ENCODE measurements around the gene NDUFA7. TPM values are rescaled to one million over a fixed set of nuclear protein-coding genes. Genes with fewer than 3 reads are reported as not detected.

NDUFA7 gene
- polyA plus RNA-seq (2012; ENCODE audit: low read depth, missing spikeins) = 148 TPM

DNA sequence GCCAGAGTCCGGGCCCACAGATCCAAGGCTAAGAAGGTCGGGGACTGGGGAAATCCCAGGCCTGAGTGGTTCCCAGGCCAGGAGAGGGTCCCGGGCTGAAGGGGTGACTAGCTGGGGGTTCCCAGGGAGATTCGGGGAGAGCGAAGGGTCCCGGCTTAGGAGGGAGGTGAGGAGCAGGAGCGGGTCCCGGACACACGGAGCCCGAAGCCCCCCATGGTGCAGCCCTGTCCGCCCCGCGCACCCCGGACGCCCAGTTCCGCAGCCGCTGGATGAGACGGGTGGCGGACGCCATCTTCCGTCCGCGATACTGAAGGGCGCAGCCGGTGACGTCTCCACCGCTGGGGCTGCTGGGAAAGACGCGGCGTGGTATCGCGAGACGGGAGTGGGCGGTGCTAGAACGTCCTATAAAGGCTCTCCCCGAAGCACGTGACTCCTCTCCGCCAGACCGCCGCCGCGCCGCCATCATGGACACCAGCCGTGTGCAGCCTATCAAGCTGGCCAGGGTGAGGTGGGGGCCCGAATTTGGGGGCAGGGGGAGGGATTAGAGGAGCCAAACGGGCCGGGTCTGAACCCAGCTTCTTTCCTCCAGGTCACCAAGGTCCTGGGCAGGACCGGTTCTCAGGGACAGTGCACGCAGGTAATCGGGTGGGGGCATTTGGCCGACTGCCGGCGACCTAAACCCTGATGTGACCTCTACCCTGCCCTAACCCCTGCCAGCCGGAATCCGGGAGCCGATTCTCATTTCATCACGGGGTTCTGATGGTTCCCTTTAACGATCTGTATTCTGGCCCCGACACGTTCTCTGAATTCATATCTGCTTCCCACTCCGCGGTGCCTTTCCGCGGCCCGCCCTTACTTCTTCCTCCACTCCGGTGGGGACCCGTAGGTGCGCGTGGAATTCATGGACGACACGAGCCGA lies at the start of gene NDUFA7, which contains the start of gene RPS28:
Gene NDUFA7, minus strand, starts transcription at position 309 of the 919 bp plus-strand sequence. Its CDS starts 17 bp downstream, at position 292.
Gene RPS28, plus strand, starts transcription at position 430 of the 919 bp plus-strand sequence. Its CDS starts 35 bp downstream, at position 465.
- peak; percentile 96 for FAIRE-seq
- peak; percentile 91 for DNase-seq (ENCODE audit: insufficient read length, low spot score)
- TF ChIP-seq POLR2AphosphoS5 (IDR thresholded peaks at IDR 0.05; ENCODE audit: low read depth, low read length) (peak; percentile 86), POLR2A (IDR thresholded peaks at IDR 0.05; ENCODE audit: low read depth, low read length) (peak; percentile 94), PAX5 (IDR thresholded peaks at IDR 0.05; ENCODE audit: insufficient read depth, low read length, severe bottlenecking) (no peak), SPI1 (IDR thresholded peaks at IDR 0.05; ENCODE audit: low read depth, low read length) (peak; percentile 61), TAF1 (IDR thresholded peaks at IDR 0.05; ENCODE audit: low read depth, low read length) (peak; percentile 97), POU2F2 (IDR thresholded peaks at IDR 0.05; ENCODE audit: low read depth, low read length) (peak; percentile 74)

- no peak for FAIRE-seq
- TF ChIP-seq POLR2AphosphoS5 (IDR thresholded peaks at IDR 0.05; ENCODE audit: low read depth, low read length) = no peak
- no peak for TF ChIP-seq POU2F2 (IDR thresholded peaks at IDR 0.05; ENCODE audit: low read depth, low read length)
- no peak for TF ChIP-seq PAX5 (IDR thresholded peaks at IDR 0.05; ENCODE audit: insufficient read depth, low read length, severe bottlenecking)
- TF ChIP-seq POLR2A (IDR thresholded peaks at IDR 0.05; ENCODE audit: low read depth, low read length) = no peak
- no peak for TF ChIP-seq TAF1 (IDR thresholded peaks at IDR 0.05; ENCODE audit: low read depth, low read length)
- no peak for TF ChIP-seq SPI1 (IDR thresholded peaks at IDR 0.05; ENCODE audit: low read depth, low read length)
- no peak for DNase-seq (ENCODE audit: insufficient read length, low spot score)
Measured at GRCh38 chr19:8370176-8371010, 49.2 kb upstream of the NDUFA7 start.

DNA sequence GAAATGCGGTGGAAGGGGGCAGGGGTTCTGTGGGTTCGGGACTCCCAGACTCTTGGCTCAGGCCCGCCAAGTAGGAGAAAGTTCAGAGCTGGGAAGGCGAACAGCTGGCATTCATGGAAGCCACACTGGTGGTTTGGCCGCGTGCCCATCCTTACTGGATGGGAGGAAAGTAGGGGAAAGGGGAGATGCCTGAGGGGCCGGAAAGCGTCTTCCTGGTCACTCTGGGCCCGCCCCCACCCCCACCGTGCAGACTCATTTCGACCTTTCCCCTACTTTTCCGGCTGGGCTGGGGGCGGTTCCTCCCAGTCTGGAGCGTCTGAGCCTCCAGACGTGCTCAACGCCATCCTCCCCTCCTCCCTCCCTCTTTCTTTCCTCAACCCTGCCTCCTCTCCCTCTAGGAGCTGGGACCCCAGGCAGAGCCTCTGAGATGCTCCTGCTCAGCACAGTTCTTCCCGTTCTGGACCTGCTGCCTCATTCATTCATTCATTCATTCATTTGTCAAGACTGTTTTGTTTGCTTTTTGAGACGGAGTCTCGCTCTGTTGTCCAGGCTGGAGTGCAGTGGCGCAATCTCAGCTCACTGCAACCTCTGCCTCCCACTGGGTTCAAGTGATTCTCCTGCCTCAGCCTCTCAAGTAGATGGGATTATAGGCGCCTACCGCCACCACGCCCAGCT lies 46.3 kb upstream of the NDUFA7 start:
- TF ChIP-seq SPI1 (IDR thresholded peaks at IDR 0.05; ENCODE audit: low read depth, low read length) = no peak
- no peak for TF ChIP-seq POU2F2 (IDR thresholded peaks at IDR 0.05; ENCODE audit: low read depth, low read length)
- no peak for TF ChIP-seq POLR2A (IDR thresholded peaks at IDR 0.05; ENCODE audit: low read depth, low read length)
- TF ChIP-seq TAF1 (IDR thresholded peaks at IDR 0.05; ENCODE audit: low read depth, low read length) = no peak
- TF ChIP-seq POLR2AphosphoS5 (IDR thresholded peaks at IDR 0.05; ENCODE audit: low read depth, low read length) = no peak
- no peak for TF ChIP-seq PAX5 (IDR thresholded peaks at IDR 0.05; ENCODE audit: insufficient read depth, low read length, severe bottlenecking)
- no peak for FAIRE-seq
- DNase-seq (ENCODE audit: insufficient read length, low spot score) = no peak

GRCh38 chr19:8366961-8367326 lies 45.8 kb upstream of the NDUFA7 start:
- FAIRE-seq (no peak), DNase-seq (ENCODE audit: insufficient read length, low spot score) (no peak)
- TF ChIP-seq POLR2A (IDR thresholded peaks at IDR 0.05; ENCODE audit: low read depth, low read length) (no peak), SPI1 (IDR thresholded peaks at IDR 0.05; ENCODE audit: low read depth, low read length) (no peak), POLR2AphosphoS5 (IDR thresholded peaks at IDR 0.05; ENCODE audit: low read depth, low read length) (no peak), PAX5 (IDR thresholded peaks at IDR 0.05; ENCODE audit: insufficient read depth, low read length, severe bottlenecking) (no peak), POU2F2 (IDR thresholded peaks at IDR 0.05; ENCODE audit: low read depth, low read length) (no peak), TAF1 (IDR thresholded peaks at IDR 0.05; ENCODE audit: low read depth, low read length) (no peak)

DNA sequence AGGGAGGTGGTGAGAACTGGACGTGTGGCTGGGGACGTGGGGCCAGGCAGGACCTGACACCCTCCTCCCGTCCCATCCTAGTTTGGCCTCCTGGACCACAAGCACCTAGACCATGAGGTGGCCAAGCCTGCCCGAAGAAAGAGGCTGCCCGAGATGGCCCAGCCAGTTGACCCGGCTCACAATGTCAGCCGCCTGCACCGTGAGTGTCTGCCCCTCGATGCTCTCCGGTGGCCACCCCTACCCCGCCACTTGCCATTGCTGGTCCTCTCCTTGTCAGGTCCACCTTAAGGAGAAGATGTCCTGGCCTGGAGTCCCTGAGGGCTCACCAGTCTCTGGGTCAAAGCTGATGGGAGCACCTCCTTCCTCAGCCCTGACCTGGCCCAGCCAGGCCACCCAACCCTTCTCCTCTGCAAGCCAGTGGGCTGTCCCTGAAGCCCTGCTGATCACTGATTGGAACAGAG lies 45.0 kb upstream of the NDUFA7 start:
- DNase-seq (ENCODE audit: insufficient read length, low spot score) = no peak
- FAIRE-seq = no peak
- TF ChIP-seq TAF1 (IDR thresholded peaks at IDR 0.05; ENCODE audit: low read depth, low read length) (no peak), POLR2A (IDR thresholded peaks at IDR 0.05; ENCODE audit: low read depth, low read length) (no peak), POU2F2 (IDR thresholded peaks at IDR 0.05; ENCODE audit: low read depth, low read length) (no peak), POLR2AphosphoS5 (IDR thresholded peaks at IDR 0.05; ENCODE audit: low read depth, low read length) (no peak), SPI1 (IDR thresholded peaks at IDR 0.05; ENCODE audit: low read depth, low read length) (no peak), PAX5 (IDR thresholded peaks at IDR 0.05; ENCODE audit: insufficient read depth, low read length, severe bottlenecking) (no peak)

- FAIRE-seq = no peak
- no peak for DNase-seq (ENCODE audit: insufficient read length, low spot score)
- no peak for TF ChIP-seq POLR2AphosphoS5 (IDR thresholded peaks at IDR 0.05; ENCODE audit: low read depth, low read length)
- TF ChIP-seq POLR2A (IDR thresholded peaks at IDR 0.05; ENCODE audit: low read depth, low read length) = no peak
- TF ChIP-seq POU2F2 (IDR thresholded peaks at IDR 0.05; ENCODE audit: low read depth, low read length) = no peak
- no peak for TF ChIP-seq TAF1 (IDR thresholded peaks at IDR 0.05; ENCODE audit: low read depth, low read length)
- TF ChIP-seq PAX5 (IDR thresholded peaks at IDR 0.05; ENCODE audit: insufficient read depth, low read length, severe bottlenecking) = no peak
- TF ChIP-seq SPI1 (IDR thresholded peaks at IDR 0.05; ENCODE audit: low read depth, low read length) = no peak
Measured at GRCh38 chr19:8363803-8364771, 42.9 kb upstream of the NDUFA7 start, which contains the start of gene ANGPTL4. Gene ANGPTL4 (plus strand): TSS chr19:8364155. CDS start chr19:8364322, 167 bp downstream.

- DNase-seq (ENCODE audit: insufficient read length, low spot score) (no peak), FAIRE-seq (no peak)
- no peak for TF ChIP-seq TAF1 (IDR thresholded peaks at IDR 0.05; ENCODE audit: low read depth, low read length)
- no peak for TF ChIP-seq PAX5 (IDR thresholded peaks at IDR 0.05; ENCODE audit: insufficient read depth, low read length, severe bottlenecking)
- no peak for TF ChIP-seq POLR2A (IDR thresholded peaks at IDR 0.05; ENCODE audit: low read depth, low read length)
- TF ChIP-seq POLR2AphosphoS5 (IDR thresholded peaks at IDR 0.05; ENCODE audit: low read depth, low read length) = no peak
- TF ChIP-seq SPI1 (IDR thresholded peaks at IDR 0.05; ENCODE audit: low read depth, low read length) = no peak
- TF ChIP-seq POU2F2 (IDR thresholded peaks at IDR 0.05; ENCODE audit: low read depth, low read length) = no peak
Measured at GRCh38 chr19:8361921-8362793, 41.0 kb upstream of the NDUFA7 start.
